CD4-positive, alpha-beta T cell treated with Interferon gamma for 1 hour (primary cell): ENCODE results near the gene LMAN1L.

Source experiments
- DNase-seq: peaks from one replicate; pipeline ENCODE4 v3.0.0-alpha.2; 2020

The LMAN1L gene

DNA sequence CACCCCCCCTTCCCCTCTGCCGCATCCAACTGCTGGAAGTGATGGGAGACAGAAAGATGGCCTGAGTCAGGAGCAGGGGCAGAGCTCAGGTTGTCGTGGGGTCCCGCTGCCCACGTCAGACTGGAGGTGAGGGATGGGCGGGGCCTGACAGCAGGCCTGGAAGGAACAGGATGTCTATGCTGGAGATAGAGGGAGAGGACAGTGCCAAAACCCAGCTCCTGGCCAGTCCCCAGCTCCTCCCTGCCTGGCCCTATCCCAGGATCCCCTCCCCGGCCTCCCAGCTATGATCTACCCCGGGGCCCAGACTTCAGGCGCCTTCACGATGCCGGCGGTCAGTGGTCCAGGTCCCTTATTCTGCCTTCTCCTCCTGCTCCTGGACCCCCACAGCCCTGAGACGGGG is at the start of gene LMAN1L:
Gene LMAN1L (plus strand): TSS at position 303 of the 400 bp plus-strand sequence. CDS start 20 bp downstream, at position 323.
- DNase-seq: no peak

DNA sequence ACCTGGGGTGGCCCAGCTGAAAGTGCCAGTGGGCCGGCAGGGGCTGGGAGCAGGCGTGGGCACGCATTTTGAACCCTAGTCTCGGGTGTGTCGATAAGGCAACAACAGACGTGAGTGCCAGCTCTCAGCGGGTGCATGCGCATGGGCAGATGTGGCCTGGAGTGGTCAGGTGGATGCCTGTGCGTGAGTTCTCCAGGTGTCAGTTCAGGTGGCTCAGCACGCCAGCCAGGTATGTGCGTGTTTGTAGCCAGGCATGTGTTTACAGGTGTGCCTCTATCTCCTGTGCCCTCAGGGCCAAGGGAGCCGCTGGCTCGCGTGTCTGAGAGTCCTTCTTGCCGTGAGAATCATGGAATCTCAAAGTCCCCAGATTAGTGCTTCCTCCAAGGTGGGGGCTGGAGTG is 49.2 kb upstream of the LMAN1L start:
- DNase-seq: no peak

DNA sequence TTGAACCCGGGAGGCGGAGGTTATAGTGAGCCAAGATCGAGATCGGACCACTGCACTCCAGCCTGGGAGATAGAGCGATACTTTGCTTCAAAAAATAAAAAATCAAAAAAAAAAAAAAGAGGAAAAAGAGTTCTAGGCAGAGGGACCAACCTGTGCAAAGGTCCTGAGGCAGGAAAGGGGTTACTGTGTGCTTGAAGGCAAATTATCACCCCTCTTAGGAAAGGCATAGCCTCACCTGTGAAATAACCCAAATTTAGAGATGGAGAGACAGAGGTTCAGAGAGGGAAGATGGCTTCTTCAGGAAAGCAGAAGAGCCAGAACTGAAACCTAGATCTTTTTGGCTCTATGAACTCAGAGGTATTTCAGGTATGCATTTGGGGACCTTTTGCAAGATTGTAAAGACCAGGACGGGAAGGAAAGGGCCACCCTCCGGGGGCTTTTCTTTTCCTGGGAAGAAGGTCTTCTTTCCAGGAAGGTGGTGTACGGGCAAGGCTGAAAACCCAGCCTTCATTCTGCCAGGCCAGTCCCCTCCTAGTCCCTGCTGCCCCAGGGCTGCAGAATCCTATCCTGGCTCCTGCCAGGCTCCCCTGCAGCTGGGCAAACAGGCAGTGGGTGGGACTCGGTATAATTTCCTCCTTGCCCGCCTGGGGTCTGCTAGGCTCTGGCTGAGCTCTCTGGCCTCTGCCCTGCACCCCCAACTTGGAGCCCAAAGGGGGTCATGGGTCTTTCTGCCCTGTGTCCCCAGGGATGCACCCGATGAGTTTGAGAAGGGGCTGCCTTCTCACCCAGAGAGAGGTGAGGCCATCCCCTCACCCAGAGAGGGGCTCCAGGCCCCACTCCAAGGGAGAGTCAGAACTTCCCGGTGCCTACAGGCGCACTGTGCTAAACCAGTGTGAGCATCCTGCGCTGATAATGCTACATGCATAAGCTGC is 45.2 kb upstream of the LMAN1L start:
- DNase-seq: no peak

DNA sequence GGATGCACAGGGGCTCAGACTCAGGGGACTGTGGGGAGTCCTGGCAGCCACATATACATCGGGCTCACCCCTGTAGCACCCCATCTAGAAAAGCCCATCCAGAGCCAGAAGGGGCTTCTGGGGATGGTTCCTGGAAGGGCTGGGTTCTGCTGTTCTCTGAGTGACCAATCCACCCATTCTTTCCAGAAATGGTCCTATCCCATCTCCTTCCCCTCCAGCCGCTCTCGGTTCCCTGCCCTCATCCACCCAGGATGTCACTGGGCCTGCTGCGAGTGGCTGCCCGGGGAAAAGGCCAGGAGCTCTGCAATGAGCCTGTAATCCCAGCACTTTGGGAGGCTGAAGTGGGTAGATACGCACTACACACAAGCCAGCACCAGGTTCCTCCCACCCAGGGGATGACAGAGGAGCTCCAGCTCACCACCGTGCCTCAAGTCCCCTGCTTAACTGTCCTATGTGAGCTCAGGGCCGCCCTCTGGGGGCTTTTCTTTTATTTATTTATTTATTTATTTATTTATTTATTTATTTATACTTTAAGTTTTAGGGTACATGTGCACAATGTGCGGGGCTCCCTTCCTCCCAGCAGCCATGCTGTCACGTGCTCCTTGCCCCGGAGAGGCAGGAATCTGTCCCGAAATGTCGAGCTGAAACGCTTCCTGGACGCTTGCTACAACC is 44.4 kb upstream of the LMAN1L start:
- no peak for DNase-seq

DNA sequence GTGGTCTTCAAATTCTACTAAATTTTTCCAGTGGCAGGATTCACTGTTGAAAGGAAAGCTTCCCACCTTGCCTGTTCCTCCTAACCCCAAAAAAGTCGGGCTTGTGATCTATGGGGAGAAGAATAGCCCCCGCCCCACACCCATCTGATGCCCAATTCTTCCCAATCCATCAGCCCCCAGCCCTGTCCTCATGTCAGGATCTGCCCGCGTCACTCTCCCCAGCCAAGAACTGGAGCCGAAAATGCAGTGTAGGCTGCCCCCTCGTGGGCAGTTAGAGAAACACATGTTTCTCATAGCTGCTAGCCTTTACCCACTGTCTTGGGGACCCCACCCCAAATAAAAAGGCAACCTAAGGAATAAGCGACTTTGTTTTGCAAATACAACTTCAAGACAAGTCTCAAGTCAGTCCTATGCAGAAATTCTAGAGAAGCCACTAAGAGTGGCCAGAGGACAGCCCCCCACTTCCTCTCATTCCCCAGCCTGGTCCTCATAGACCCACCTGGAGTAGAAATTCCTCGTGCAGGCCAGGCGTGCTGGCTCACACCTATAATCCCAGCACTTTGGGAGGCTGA is 43.8 kb upstream of the LMAN1L start:
- DNase-seq: peak; percentile 60

DNA sequence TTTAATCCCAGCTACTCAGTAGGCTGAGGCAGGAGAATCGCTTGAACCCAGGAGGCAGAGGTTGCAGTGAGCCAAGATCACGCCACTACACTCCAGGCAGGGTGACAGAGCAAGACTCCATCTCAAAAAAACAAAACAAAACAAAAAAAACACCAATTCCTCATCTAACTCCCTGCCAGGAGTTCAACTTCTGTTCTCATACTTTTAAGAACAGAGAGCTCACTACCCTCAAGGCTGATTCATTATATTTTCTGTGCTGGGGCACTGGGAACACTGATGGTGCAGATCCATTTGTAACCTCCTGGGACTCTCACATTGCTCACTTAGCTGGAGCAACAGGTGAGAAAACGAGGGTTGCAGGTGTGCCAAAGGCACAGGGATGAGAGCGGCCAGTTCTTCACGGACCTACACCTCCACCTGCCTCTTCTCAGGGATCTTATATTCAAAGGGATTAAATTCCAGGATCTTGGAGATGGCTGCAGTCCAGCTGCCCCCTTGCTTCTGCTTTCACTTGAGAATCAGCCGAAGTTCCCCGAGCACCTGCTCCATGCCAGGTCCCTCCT is 43.1 kb upstream of the LMAN1L start:
- no peak for DNase-seq

DNA sequence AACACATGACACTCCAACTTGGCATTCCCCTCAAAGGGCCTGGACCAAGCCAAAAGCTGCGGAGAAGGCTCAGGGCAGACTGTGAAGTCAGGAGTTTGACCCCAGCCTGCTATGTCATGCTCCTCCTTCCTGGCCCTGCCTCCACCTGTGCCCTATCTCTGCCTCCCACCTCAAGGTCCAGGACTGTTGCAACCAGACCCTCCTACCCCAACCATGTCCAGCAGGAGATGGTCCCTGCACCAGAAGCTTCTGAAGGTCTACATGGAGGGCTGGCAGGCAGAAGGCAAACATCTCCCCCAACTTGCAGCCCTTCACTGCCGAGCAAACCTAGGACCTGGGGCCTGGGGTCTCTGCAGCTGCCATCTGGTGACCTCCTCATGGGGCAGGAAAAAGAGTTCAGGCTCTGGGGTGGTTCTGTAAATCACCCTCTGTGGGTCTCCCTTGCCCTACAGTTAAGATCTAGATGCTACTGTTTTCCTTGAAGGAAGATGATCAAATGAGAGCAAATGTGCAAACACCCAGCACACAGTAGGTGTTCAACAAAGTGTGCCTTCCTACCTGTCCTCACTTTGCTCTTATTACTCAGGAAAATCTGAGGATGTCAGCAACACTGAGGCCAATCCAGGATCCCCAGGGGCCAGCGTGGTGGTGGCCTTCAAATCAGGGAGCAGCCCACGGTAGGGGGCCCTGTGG is 42.3 kb upstream of the LMAN1L start:
- no peak for DNase-seq

DNA sequence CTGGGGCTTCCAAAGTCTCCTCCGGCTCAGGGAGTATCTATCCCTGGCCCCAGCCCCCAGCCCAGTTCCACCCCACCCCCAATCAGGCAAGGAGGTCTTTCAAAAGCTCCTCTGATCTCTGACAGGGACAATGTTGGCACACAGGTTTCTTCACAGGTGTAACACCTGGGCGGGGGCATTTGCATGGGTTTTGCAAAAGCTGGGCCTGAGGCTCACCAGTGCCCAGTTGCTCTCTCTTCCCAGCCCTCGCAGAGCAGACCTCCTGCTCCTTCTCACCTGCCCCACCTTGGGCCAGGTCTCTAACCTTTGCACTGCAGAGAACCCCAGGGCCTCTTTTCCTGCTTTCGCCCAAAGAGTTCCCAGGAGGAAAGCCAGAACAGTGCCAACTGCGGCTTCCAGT is 39.3 kb upstream of the LMAN1L start:
- no peak for DNase-seq

DNA sequence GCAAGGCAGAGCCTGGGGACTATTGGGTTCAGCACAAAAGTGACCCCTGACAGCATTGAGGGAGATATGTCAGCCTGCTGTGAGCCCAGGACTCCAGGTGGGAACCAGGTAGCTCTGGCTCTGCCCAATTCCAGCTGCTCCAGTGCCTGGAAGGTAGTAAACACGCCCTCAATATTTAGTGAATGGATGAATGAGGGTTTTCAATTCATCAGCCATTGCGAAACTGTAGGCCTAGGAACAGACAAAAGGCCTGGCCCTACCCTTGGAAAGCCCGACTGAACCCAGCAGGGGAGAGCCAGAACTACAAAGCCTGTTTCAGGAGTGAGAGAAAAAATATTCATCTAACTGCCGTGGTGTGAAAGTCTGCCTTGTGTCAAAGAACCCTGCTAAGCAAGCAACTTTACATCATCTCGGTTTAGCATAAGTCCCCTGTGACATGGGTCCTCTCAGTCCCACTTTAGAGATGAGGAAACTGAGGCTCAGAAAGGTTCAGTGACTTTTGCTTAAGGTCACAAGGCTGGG is 38.8 kb upstream of the LMAN1L start:
- no peak for DNase-seq

DNA sequence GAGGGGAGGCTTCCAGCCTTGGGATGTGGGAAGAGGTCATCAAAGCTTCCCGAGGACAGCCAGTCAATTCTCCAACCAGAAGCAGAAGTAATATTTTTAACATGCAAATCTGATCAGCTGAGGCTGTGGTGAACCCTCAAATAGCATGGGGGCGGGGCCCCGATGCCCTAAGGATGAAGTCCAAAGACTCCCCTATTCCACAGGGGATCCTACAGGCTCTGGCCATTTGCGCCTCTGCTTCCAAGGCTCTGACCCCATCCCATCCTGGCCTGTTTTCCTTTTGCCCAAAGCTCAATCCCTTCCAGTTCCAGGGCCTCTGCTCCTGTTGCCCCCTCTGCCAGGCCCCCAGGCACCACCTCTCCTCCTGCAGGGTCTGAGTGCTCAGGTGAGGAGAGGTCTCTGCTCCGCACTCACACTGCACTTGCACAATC is 37.5 kb upstream of the LMAN1L start:
- DNase-seq: no peak

DNA sequence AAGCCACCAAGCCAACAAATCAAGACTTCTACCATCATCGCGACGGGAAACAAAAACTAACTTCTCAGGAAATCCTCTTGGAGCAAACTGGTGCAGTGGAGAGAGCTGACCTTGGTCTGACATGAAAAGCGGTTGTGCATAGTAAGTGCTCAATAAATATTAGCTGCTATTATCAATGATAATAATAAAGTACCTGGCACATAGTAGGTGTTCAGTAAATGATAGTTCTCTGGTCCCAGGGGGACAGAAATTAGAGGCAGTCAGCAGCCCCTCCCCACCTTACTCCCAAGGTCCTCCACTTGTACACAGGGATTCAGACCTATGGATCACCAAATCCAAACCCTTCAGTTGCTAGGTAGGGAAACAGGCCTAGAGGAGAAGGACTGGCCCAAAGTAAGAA is 36.7 kb upstream of the LMAN1L start:
- no peak for DNase-seq

DNA sequence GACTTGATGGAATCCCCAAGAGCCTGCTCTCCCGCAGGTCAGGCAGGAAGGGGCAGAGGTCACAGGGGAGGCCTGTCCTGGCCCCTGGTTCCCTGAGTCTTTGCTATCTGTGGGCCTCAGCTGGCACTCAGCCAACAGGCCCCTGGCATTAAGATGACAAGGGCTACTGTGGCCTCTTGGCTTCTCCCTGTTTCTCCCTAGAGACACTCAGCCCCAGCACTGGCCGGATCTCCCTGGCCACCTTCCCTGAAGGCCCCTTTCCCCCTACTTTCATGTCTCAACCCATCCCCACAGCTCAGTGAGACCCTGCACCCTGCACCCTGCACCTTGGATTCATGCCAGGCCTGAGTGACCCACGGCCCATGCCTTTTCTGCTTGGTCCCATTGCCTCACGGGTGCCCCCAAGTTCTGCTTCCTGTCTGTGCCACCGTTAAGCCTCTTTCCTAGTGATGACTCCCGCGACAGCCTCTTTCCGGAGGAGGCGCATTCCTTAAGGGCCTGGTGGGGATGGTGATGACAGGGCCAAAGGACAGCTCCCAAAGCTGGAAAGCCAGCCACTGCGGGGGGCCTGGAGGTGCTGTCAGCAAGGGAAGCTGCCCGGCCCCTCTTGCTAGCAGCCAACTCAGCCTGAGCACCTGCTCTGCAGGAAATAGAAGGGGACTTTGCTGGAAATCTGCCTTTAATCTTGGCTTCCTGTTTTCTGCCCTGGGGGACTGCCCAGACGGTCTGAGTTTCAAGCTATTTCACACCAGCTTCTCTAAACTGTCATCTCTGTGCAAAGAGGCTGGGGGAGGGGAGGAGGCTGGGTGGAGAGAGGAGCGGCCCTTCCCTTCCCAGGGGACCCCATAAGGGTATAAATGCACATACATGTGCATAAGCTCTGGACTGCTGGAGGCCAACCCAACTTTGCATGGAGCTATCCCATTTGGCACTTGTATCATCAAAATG is 35.5 kb upstream of the LMAN1L start:
- DNase-seq: peak; percentile 80

DNA sequence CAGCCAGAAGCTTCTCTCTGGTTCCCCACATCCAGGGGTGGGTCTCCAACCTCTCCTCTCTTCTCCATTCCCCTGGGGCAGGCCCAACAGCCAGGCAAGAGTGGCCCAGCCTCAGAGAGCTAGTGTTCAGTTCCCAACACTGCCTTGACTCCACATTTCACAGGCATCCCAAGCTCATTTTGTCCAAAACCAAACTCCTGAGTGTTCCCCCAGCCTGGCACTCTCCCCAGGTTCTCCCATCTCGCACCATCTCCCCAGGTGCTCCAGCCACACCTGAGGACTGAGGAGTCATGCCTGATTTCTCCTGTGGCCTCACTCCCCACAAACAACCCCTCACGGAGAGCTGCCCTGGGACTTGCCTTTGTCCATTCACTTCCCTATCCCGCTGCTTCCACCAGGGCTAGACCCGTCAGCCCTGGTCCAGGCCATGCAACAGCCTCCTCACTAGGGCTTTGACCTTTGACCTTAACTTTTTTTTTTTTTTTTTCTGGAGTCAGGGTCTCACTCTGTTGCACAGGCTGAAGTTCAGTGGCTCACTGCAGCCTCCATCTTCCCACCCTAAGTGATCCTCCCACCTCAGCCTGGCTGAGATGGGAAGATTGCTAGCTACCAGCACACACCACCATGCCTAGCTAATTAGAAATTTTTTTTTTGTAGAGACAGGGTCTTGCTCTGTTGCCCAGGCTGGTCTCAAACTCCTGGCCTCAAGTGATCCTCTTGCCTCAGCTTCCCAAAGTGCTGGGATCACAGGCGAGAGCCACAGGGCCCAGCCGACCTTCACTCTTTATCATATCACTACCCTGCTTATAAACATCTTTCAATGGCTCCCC is 34.7 kb upstream of the LMAN1L start:
- no peak for DNase-seq

DNA sequence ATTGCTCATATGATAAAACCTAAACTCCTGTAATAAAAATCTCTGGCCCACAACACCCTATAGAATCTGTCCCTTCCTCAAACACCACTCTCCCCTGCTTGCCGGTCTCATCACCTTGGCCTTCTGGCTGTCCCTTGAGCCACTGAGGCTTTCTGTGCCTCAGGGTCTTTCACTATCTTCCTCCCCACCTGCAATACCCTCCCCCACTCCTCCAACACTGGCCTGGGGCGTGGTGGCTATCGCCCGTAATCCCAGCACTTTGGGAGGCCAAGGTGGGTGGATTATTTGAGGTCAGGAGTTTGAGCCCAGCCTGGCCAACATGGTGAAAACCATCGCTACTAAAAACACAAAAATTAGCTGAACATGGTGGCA is 34.0 kb upstream of the LMAN1L start:
- DNase-seq: no peak

DNA sequence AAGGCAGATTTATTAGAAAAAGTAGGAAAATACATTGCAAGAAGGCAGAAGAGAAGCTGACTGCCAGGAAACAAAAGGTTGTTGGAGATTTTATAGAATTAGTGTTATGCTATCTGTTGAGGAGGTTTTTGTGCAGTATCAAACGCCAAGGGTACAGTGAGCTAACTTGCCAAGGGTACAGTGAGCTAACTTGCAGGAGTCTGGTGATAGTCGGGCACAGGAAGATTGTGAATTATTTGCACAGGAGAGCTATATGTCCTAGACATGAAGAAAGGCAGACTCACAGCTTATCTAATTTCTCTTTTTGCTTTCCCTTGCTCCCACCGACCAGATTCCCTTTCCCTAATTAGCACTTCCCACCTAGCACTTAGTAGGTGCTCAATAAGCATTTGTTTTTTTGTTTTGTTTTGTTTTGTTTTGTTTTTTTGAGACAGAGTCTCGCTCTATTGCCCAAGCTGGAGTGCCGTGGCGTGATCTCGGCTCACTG is 33.4 kb upstream of the LMAN1L start:
- no peak for DNase-seq

DNA sequence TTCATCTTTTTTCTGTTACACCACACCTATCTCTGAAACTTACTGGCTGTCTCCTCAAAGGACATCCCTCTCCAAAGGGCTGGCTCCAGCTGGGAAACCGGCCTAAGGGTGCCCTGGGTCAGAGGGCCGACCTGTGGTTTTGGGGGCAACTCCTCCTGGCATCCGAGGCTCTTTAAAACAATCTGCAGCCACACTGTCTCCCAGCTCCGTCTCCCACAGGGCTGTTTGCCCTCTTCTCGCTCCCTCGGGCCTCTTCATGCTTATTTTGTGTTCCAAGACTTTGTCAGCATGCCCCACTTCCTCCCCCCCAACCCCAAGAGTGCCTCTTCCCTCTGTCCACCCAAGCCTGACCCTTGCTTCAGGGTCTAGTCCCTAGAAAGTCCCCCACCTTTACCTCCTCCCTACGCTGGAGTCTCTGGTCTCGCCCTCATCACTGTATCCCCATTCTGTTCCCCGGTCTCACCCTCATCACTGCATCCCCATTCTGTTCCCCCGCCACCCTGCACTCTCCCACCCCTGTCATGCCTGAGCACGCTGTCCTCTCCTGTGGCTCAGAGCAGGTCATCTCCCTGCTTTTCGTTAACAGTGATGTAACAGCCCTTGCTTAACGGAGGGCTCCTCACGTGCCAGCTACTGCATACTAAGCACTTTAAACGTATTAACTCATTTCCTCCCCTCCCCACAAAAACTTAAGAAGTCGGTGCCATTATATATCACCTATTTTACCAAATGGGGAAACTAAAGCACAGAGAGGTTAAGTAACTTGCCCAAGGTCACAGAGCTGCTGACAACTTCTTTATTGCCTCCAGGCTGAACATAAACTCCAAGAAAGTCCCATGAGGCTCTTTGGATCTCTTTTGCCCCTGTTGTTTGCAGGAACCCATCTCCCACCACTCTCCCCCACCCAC is 31.9 kb upstream of the LMAN1L start:
- DNase-seq: peak; percentile 73

DNA sequence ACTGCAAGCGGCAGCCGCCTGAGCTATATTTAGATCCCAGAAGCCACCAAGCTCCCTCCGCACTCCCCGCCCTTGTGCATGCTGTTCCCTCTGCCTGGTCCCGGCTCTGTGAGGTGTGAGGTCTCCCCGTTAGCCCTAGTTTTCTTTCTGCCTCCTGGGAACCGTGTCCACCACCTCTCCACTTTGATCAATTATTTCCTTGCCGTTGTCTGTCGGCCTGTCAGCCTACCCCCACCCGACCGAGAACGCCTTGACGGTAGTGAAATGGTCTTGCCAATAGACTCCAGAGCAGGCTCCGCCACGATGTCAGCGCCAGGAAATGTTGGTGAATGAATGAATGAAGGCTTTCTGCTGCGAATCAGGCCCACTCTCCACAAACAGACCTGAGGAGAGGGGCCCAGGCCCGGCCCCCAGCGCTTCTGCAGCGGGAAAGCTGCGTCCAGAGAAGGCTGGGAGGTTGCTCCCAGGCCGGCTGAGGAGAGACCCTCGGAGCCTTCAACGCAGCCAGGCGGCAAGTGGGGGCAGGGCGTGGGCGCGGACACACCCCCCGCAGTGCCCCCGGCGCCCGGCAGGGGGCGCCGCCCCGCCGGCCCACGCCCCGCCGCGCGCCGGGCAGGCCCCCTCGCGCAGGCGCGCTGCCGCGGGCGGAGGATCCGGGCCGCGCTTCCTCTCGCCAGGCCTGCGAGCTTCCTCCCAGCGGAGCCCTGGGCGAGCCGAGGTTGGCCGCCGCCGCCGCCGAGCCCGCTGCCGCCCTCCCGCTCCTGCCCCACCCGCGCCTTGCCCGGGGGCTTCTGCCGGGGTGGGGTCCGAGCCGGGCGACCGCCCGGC is 31.0 kb upstream of the LMAN1L start, which contains the start of gene CSK:
Gene CSK (plus strand): TSS at position 650 of the 828 bp plus-strand sequence. CDS start 16,218 bp downstream, outside the sequence.
- peak; percentile 84 for DNase-seq
